Hematopoietic multipotent progenitor cell treated with erythropoietin and hydrocortisone succinate and interleukin-3 and kit ligand, for 17 days (in vitro differentiated cells): Measurements from ENCODE around the gene ZNF350.
A peak's percentile ranks its signal among the peaks of the same experiment; 100 is the strongest.
"Not testable (repeated sequence)": the region's sequence is repeated elsewhere in the genome, so short reads cannot be mapped to it uniquely, and the experiment has no call there.

Source experiments
- DNase-seq: peaks from one replicate; pipeline ENCODE4 v3.0.0-alpha.2; 2015; ENCODE audit warnings: low spot score

Gene ZNF350

DNA sequence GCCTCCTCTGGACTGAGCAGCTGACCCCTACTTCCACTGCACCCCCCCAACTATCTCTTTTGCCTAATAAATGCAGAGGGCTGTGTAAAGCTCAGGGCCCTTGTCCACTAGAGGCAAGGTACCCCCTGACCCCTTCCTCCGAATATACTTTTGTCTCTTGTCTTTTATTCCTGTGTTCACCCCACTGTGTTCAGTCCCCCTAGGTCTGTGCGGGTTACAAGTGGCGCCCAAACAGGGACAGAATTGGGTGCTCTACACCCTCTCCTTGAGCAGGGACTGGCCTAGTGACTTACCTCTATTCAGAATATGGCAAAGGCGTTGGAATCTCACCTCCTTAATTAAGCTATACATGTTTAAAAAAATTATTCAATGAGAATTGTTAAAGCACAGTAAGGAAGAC, 15.0 kb downstream of the ZNF350 start:
- DNase-seq: no peak

DNA sequence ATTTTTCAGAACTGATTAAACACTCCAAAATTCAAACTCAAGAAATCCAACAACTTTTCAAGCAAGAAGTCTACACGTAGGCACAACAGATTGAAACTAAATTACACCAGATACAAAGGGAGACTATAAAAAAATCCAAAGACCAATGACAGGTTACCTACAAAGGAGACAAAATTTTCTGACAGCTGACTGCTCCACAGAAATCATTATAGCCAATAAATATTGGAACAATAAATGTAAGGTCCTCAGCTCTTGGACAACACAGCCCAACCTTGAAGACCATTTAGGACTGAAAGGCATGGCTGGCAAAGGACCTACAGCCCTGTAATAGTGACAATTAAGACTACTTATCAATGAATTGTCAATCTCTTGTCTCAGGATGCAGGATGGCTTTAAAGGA, 15.9 kb downstream of the ZNF350 start:
- no peak for DNase-seq

DNA sequence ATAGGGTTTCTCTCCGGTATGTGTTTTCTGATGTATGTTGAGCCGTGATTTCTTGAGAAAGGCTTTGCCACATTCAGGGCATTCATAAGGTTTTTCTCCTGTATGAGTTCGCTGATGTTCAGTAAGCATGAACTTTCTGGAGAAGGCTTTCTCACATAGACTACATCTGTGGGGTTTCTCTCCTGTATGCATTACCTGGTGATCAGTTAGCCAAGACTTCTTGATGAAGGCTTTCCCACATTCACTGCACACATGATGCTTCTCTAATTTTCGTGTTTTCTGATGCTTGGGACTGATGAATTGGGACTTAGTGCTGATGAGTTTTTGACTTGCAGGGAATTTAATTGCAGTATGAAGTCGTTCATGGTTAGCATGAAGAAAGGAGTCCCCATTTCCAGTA, 21.1 kb downstream of the ZNF350 start:
- no peak for DNase-seq

DNA sequence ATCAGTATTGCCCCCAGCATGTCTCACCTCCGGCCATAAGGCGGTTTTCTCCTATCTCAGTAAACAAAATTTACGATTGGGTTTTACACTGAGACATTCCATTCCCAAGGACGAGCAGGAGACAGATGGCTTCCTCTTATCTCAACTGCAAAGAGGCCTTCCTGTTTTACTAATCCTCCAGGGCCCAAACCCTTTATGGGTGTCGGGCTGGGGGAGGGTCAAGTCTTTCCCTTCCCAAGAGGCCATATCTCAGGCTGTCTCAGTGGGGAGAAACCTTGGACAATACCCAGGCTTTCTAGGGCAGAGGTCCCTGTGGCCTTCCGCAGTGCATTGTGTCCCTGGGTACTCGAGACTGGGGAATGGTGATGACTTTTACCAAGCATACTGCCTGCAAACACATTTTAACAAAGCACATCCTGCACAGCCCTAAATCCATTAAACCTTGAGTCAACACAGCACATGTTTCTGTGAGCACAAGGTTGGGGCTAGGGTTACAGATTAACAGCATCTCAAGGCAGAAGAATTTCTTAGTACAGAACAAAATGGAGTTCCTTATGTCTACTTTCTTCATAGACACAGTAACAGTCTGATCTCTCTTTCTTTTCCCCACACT, 25.9 kb downstream of the ZNF350 start:
- DNase-seq: not testable (repeated sequence)

DNA sequence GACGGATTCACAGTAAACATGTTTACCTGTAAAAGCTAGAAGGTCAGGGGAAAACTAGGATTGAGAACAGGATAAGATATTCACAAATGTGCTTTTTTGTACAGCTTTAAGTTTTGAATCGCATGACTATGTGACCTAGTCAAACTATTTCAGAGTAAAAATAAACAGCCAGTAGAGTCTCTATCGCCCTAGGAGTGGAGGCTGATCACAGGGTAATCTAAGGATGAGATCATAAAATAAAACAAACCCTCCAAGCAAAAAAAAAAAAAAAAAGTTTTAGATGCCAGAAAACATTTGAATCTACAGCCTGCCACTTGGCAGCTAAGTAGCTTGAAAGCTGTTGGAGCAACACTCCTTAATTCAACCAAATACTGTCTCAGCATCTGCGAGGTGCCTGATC, 26.8 kb downstream of the ZNF350 start:
- no peak for DNase-seq

DNA sequence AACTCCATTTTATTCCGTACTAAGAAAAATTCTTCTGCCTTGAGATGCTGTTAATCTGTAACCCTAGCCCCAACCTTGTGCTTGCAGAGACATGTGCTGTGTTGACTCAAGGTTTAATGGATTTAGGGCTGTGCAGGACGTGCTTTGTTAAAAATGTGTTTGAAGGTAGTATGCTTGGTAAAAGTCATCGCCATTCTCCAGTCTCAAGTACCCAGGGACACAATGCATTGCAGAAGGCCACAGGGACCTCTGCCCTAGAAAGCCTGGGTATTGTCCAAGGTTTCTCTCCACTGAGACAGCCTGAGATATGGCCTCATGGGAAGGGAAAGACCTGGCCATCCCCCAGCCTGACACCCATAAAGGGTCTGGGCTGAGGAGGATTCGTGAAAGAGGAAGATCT, 28.8 kb downstream of the ZNF350 start:
- DNase-seq: not testable (repeated sequence)

DNA sequence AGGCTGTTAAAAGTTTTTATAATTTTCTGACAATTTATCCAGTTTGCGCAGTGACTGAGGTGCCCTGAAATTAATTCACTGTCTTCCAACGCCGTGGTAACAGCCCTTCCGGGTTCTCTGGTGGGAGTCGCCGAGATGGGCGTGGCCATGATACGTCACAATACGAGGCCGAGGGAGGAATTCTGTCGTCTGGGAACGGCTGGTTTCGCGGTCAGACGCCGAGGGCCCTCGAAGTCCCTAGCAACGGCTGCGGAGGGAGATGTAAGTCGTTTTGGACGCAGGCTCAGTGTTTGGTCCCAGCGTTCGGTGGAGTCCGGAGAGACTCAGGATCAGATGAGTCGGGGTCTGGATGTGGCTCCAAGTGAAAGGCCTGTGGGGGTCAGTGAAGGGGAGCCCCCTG, 37.7 kb downstream of the ZNF350 start:
- DNase-seq: no peak

DNA sequence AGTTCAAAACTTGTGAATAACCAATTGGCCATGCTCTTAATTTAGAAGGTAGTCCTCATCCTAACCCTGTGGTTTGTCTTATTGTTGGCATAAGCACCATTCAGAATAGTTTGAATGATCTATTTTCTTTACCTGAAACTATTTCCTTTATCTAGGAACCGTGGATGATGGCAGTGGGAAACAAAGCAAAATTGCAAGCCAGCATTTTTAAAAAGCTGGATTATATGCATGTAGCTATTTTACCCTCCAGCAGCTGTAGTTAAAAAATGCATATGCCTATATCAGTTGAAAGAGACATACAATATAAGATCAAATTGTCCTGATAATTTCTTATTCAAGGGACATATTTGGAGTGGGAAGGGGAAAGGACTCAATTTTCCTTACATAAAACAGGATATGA, 40.0 kb downstream of the ZNF350 start:
- no peak for DNase-seq

DNA sequence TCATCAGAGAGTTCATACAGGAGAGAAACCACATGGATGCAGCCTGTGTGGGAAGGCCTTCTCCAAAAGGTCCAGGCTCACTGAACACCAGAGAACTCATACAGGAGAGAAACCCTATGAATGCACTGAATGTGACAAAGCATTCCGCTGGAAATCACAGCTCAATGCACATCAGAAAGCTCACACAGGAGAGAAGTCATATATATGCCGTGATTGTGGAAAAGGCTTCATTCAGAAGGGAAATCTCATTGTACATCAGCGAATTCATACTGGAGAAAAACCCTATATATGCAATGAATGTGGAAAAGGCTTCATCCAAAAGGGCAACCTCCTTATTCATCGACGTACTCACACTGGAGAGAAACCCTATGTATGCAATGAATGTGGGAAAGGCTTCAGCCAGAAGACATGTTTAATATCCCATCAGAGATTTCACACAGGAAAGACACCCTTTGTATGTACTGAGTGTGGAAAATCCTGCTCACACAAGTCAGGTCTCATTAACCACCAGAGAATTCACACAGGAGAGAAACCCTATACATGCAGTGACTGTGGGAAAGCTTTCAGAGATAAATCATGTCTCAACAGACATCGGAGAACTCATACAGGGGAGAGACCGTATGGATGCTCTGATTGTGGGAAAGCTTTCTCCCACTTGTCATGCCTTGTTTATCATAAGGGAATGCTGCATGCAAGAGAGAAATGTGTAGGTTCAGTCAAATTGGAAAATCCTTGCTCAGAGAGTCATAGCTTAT, 41.7 kb downstream of the ZNF350 start:
- no peak for DNase-seq

DNA sequence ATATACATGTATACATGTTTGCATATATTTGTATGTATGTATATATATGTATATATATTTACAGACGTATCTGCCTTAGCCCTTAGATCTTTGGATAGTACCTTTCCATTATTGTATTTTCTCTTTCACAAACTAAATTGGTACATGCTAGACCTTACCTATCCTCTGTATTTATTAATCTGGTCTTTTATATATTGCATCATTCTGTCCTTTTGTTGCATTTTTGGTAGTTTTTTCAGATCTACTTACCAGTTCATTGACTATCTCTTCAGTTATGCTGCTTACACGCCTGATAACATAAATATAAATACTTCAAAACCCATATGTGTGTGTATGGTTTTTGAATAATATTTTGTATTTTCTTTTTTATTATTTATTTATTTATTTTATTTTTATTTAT, 47.7 kb downstream of the ZNF350 start:
- no peak for DNase-seq

DNA sequence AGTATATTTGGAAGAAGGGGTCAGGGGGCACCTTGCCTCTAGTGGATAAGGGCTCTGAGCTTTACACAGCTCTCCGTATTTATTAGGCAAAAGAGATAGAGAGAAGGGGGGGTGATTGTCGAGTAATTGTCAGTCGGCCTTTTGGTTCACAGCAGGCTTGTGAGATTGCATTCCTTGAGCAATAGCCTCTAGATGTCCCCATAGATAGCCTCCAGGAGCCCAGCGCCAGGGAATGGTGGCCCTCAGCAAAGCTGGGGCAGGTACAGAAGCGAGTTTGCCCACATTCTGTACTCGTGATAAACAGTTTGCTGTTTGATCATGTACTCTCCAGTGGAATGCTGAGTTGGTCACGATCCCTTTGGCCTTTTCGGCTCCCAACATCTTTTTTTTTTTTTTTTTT, 54.7 kb downstream of the ZNF350 start:
- no peak for DNase-seq

DNA sequence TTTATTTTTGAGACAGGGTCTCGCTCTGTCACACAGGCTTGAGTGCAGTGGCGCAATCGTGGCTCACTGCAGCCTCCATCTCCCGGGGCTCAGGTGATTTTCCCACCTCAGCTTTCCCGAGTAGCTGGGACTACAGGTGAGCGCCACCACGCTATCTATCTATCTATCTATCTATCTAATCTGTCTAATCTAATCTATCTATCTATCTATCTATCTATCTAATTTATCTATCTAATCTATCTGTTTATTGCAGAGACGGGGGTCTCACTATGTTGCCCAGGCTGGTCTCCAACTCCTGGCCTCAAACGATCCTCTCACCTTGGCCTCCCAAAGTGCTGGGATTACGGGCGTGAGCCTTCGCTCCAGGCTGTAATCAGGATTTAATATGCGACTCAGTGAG, 58.8 kb downstream of the ZNF350 start:
- no peak for DNase-seq

DNA sequence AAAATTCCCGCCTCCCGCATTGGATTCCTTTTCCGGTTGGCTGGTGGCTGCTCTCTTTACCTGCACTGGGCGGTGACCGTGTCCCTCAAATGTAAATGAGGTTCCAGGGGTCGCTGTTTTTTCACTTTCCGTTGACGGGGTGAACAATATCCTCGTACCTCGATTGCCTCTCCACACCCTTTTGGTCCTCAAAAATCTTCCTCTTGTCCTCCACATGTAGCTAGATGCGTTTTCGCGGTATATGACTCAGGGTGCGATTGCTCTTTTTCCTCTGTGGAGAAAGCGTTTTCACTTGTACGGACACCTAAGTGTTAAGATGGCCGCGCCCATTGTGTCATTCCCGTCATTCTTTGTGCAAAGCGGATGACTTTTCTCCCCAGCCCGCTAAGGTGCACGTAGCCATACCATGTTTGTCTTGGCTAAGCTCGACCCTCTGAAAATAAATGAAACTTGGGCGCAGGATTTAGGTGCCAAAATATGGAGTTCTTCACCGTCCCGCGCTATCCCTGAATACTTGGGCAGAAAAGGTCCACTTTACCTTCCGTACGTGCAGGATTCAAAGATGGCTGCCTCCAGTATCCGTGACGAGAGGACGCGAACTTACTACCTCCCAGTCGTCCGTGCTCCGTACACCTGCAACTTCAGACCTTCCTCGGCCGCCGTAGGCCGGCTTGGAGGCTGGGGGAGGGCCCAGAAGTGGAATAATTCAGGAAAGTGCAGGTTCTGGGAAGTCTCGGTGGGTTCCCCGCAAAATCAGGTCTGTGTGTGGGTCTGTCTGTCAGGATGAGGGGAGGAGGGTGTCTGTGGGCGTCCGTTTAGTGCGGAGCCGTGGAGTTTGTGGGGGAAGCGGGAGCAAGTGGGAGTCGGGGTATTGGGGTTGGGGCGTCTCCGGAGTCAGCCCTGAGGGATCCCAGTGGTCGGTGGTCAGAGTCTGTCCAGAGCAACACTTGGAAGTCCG, 59.6 kb downstream of the ZNF350 start, which contains the start of gene ZNF613:
Gene ZNF613 (plus strand): TSS at position 689 of the 958 bp plus-strand sequence. CDS start 8,749 bp downstream, outside the sequence.
- DNase-seq: peak; percentile 50

DNA sequence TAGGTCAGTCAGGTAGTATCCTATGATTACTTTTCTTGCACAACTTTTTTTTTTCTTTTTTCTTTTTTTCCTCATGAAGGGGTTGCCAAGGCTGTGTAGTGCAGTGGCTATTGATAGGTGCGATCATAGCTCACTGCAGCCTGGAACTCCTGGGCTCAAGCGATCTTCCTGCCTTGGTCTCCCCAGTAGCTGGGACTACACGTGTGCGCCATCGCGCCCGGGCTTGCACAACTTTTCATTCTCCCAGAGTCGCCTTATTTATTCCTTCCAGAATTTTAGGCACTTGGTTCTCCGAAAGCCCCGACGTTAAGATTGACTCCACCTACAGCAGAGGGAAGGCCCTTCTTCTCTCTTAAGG, 60.2 kb downstream of the ZNF350 start:
- DNase-seq: no peak

DNA sequence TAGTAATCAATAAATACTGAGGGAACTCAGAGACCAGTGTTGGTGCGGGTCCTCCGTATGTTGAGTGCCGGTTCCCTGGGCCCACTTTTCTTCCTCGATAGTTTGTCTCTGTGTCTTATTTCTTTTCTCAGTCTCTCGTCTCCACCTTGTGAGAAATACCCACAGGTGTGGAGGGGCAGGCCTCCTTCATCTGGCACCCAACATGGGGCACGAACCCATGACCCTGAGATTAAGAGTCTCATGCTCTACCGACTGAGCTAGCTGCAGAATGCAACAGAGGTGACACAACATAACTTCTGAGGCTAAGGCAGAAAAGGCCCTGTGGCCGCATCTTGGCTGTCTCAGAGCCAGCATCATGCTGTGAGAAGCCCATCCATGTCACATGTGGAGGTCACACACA, 64.7 kb downstream of the ZNF350 start:
- no peak for DNase-seq

DNA sequence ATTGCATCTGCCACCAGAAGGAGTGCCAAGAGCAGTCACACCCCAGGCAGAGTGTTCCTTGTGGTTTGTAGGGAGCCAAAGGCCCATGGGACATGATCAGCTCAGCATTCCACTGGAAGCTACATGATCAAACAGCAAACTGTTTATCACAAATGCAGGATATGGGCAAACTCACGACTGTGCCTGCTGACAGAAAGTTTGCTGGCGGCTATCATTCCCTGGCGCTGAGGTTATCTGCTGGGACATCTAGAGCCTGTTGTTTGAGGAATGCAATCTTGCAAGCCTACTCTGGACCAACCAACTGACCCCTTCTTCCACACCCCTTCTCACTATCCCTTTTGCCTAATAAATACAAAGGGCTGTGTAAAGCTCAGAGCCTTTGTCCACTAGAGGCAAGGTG, 67.0 kb downstream of the ZNF350 start:
- no peak for DNase-seq

DNA sequence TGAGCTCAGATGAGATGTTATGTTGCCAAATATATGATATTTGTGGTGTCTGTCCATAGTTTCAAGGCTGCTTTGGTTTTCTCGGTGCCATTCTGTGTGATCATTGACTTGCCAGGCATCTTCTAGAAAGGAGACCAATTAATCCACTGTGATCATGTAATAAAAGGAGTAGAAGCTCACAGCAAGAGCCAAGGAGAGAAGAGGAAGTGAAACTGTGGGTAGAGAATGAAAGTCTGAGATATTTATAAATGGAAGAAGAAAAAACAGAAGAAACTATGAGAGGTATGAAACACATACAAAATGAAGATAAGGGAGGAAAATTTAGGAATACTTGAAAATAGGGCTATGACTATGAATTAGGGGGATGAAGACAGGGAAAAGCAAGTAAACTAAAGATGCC, 70.5 kb downstream of the ZNF350 start:
- DNase-seq: no peak

DNA sequence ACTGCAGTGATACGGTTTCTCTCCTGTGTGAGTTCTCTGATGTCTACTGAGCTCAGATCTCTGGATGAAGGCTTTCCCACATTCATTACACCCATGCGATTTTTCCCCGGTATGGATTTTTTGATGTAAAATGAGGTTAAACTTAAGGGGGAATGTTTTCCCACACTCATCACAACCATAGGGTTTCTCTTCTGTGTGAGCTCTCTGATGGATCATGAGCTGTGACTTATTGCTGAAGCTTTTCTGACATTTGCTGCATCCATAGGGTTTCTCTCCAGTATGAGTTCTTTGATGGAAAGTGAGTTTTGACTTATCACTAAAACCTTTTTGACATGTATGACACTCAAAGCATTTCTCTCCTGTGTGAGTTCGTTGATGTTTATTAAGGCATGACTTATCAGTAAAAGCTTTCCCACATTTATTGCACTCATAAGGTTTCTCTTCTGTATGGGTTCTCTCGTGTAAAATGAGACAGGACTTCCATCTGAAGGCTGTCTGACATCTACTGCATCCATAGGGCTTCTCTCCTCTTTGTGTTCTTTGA, 71.2 kb downstream of the ZNF350 start:
- DNase-seq: no peak
